ENCODE results near the gene DDX50. TPM values are rescaled to one million over a fixed set of nuclear protein-coding genes. Genes with fewer than 3 reads are reported as not detected.
"Not testable (repeated sequence)": the region's sequence is repeated elsewhere in the genome, so short reads cannot be mapped to it uniquely, and the experiment has no call there.

The DDX50 gene, protein sequence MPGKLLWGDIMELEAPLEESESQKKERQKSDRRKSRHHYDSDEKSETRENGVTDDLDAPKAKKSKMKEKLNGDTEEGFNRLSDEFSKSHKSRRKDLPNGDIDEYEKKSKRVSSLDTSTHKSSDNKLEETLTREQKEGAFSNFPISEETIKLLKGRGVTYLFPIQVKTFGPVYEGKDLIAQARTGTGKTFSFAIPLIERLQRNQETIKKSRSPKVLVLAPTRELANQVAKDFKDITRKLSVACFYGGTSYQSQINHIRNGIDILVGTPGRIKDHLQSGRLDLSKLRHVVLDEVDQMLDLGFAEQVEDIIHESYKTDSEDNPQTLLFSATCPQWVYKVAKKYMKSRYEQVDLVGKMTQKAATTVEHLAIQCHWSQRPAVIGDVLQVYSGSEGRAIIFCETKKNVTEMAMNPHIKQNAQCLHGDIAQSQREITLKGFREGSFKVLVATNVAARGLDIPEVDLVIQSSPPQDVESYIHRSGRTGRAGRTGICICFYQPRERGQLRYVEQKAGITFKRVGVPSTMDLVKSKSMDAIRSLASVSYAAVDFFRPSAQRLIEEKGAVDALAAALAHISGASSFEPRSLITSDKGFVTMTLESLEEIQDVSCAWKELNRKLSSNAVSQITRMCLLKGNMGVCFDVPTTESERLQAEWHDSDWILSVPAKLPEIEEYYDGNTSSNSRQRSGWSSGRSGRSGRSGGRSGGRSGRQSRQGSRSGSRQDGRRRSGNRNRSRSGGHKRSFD
- total RNA-seq (63.4 TPM), polyA plus RNA-seq (38.2 TPM)

GRCh38 chr10:68901105-68901927 is at the start of gene DDX50:
TSS of gene DDX50 (plus strand) at chr10:68901315. CDS start at chr10:68901385, 70 bp downstream.
- DNase-seq (ENCODE audit: extremely low spot score): peak; percentile 100
- WGBS: under 1% methylated on average over 47 of the region's 47 CpGs
- peak within 1 kb of the TSS; percentile 62 for H3K4me3 ChIP-seq (ENCODE audit: low read depth, low read length)
- peak within 1 kb of the TSS; percentile 99 for H3K27ac ChIP-seq (ENCODE audit: low read depth)
- no peaks in the 10 kb centered on the region for H3K4me1 ChIP-seq (ENCODE audit: insufficient read depth)
- H3K36me3 ChIP-seq (ENCODE audit: insufficient read depth): no peaks in the 10 kb centered on the region

- H3K36me3 ChIP-seq (ENCODE audit: insufficient read depth): no peaks in the 10 kb centered on the region
- no peak for DNase-seq (ENCODE audit: extremely low spot score)
- H3K4me1 ChIP-seq (ENCODE audit: insufficient read depth): no peaks in the 10 kb centered on the region
- WGBS: 66% methylated on average over 6 of the region's 6 CpGs
- no peak overlapping the region for H3K27ac ChIP-seq (ENCODE audit: low read depth)
- no peak overlapping the region for H3K4me3 ChIP-seq (ENCODE audit: low read depth, low read length)
Measured at GRCh38 chr10:68856352-68856751, 44.8 kb upstream of the DDX50 start.

DNA sequence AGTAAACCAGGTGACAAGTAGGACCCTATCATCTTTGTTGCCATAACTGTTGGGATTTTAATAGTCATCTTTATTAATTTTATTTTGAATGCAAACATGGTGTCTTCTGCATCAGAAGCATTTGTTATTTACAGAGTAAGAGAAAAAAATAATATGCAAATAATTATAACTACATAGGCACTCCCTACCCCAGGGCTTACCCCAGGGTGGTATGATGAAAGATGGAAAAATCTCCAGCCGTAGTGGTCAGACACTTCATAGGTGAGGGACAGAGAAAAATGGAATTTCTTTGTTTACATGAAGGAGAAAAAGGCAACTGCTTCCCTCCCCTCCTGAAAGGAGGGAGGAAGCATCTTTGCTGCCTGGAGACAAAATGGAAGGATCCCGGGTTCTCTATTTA is 44.1 kb upstream of the DDX50 start:
- DNase-seq (ENCODE audit: extremely low spot score): no peak
- Histone ChIP-seq H3K4me3 (ENCODE audit: low read depth, low read length) (no peak overlapping the region), H3K27ac (ENCODE audit: low read depth) (no peak overlapping the region)

GRCh38 chr10:68861253-68861652 is 39.9 kb upstream of the DDX50 start:
- no peaks in the 10 kb centered on the region for H3K4me1 ChIP-seq (ENCODE audit: insufficient read depth)
- H3K4me3 ChIP-seq (ENCODE audit: low read depth, low read length): no peak overlapping the region
- H3K27ac ChIP-seq (ENCODE audit: low read depth): no peak overlapping the region
- no peaks in the 10 kb centered on the region for H3K36me3 ChIP-seq (ENCODE audit: insufficient read depth)
- DNase-seq (ENCODE audit: extremely low spot score): no peak
- WGBS: 94% methylated on average over 5 of the region's 5 CpGs

More for the DNA sequence above, 44.1 kb upstream of the DDX50 start:
- H3K36me3 ChIP-seq (ENCODE audit: insufficient read depth): no peaks in the 10 kb centered on the region
- 38% methylated on average over 2 of the region's 2 CpGs for WGBS
- H3K4me1 ChIP-seq (ENCODE audit: insufficient read depth): no peaks in the 10 kb centered on the region

DNA sequence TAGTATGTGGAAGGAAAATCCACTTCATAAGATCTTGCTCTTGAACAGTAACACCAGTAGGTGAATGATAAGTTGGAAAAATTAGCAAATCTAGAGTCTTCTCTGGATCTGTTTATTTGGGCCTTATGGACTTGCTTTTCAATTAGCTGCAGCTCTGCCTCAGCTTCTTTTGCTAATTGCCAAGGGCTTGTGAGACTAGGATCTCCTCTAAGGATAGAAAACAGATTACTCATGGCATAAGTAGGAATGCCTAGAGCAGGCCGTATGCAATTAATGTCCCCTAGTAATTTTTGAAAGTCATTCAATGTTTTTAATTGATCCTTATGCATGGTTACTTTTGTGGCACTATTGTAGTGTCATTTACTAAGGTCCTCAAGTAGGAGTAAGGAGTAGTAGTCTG is 36.5 kb upstream of the DDX50 start:
- no peak overlapping the region for H3K4me3 ChIP-seq (ENCODE audit: low read depth, low read length)

GRCh38 chr10:68868173-68868572 is 32.9 kb upstream of the DDX50 start:
- H3K4me1 ChIP-seq (ENCODE audit: insufficient read depth); H3K36me3 ChIP-seq (ENCODE audit: insufficient read depth); H3K4me3 ChIP-seq (ENCODE audit: low read depth, low read length); DNase-seq (ENCODE audit: extremely low spot score); H3K27ac ChIP-seq (ENCODE audit: low read depth): not testable (repeated sequence)
- 93% methylated on average over 8 of the region's 8 CpGs for WGBS

More for the DNA sequence above, 36.5 kb upstream of the DDX50 start:
- no peak for DNase-seq (ENCODE audit: extremely low spot score)
- Histone ChIP-seq H3K4me1 (ENCODE audit: insufficient read depth) (no peaks in the 10 kb centered on the region), H3K27ac (ENCODE audit: low read depth) (no peak overlapping the region), H3K36me3 (ENCODE audit: insufficient read depth) (no peaks in the 10 kb centered on the region)
- WGBS: 97% methylated on average over 1 of the region's 1 CpG

GRCh38 chr10:68869623-68870022 is 31.5 kb upstream of the DDX50 start:
- H3K4me3 ChIP-seq (ENCODE audit: low read depth, low read length): no peak overlapping the region
- 91% methylated on average over 2 of the region's 2 CpGs for WGBS
- H3K36me3 ChIP-seq (ENCODE audit: insufficient read depth): no peaks in the 10 kb centered on the region
- H3K27ac ChIP-seq (ENCODE audit: low read depth): no peak overlapping the region
- DNase-seq (ENCODE audit: extremely low spot score): no peak
- no peaks in the 10 kb centered on the region for H3K4me1 ChIP-seq (ENCODE audit: insufficient read depth)

DNA sequence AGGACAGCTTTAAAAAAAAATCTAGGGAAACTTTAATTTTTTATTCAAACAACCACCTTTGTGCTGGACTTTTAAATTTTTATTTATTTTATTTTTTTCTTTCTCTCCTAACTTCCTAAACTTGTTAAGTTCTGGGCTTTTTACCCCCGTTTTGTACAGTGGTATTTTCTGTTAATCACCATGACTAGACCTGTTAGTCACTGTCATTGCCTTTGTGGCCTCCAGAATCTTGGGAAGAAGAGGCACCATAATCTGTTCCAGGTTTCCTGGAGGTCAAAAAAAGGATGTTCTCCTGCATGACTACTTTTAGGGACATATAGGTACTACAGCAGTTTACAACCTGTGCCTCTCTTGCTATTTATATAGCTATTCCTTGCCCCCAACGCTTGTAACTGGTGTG is 31.1 kb upstream of the DDX50 start:
- WGBS: 93% methylated on average over 2 of the region's 2 CpGs
- no peak for DNase-seq (ENCODE audit: extremely low spot score)
- Histone ChIP-seq H3K4me1 (ENCODE audit: insufficient read depth) (no peaks in the 10 kb centered on the region), H3K4me3 (ENCODE audit: low read depth, low read length) (no peak overlapping the region), H3K36me3 (ENCODE audit: insufficient read depth) (no peaks in the 10 kb centered on the region), H3K27ac (ENCODE audit: low read depth) (no peak overlapping the region)

DNA sequence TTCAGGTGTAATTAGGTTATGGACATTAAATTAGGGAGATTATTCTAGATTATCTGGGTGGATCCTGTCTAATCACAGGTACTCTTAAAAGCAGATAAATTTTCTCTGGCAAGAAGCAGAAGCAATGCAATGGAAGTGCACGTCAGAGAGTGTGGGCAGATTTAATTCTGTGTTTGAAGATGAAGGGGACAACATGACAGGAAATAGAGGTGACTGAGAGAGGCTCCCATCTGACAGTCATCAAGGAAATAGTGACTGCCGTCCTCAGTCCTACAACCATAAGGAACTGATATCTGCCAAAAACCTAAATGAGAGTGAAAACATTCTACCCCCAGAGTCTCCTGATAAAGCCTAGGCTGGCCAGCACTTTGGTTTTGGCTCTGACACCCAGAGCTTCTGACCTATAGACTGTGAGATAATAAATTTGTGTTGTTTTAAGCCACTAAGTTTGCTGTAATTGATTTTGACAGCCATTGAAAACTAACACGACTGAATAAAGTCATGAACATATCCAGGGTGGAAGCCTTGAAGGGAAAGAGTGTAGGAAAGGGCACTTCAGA is 30.5 kb upstream of the DDX50 start:
- H3K27ac ChIP-seq (ENCODE audit: low read depth): no peak overlapping the region
- no peaks in the 10 kb centered on the region for H3K4me1 ChIP-seq (ENCODE audit: insufficient read depth)
- no peak for DNase-seq (ENCODE audit: extremely low spot score)
- 56% methylated on average over 3 of the region's 3 CpGs for whole genome bisulfite sequencing
- no peak overlapping the region for H3K4me3 ChIP-seq (ENCODE audit: low read depth, low read length)
- no peaks in the 10 kb centered on the region for H3K36me3 ChIP-seq (ENCODE audit: insufficient read depth)

- H3K36me3 ChIP-seq (ENCODE audit: insufficient read depth): no peaks in the 10 kb centered on the region
- no peak overlapping the region for H3K27ac ChIP-seq (ENCODE audit: low read depth)
- DNase-seq (ENCODE audit: extremely low spot score): no peak
Measured at GRCh38 chr10:68871105-68871711, 29.9 kb upstream of the DDX50 start.

GRCh38 chr10:68871731-68872342 is 29.3 kb upstream of the DDX50 start:
- DNase-seq (ENCODE audit: extremely low spot score): peak; percentile 88
- H3K4me3 ChIP-seq (ENCODE audit: low read depth, low read length): no peak overlapping the region
- no peaks in the 10 kb centered on the region for H3K36me3 ChIP-seq (ENCODE audit: insufficient read depth)
- H3K4me1 ChIP-seq (ENCODE audit: insufficient read depth): no peaks in the 10 kb centered on the region
- peak overlapping the region; percentile 18 for H3K27ac ChIP-seq (ENCODE audit: low read depth)
- 21% methylated on average over 5 of the region's 5 CpGs for WGBS

More at GRCh38 chr10:68871105-68871711, 29.9 kb upstream of the DDX50 start:
- 42% methylated on average over 6 of the region's 6 CpGs for WGBS
- Histone ChIP-seq H3K4me3 (ENCODE audit: low read depth, low read length) (no peak overlapping the region), H3K4me1 (ENCODE audit: insufficient read depth) (no peaks in the 10 kb centered on the region)

GRCh38 chr10:68876246-68877138 is 24.6 kb upstream of the DDX50 start:
- H3K4me3 ChIP-seq (ENCODE audit: low read depth, low read length): no peak overlapping the region
- 59% methylated on average over 15 of the region's 15 CpGs for WGBS
- no peaks in the 10 kb centered on the region for H3K4me1 ChIP-seq (ENCODE audit: insufficient read depth)
- no peaks in the 10 kb centered on the region for H3K36me3 ChIP-seq (ENCODE audit: insufficient read depth)
- no peak overlapping the region for H3K27ac ChIP-seq (ENCODE audit: low read depth)
- DNase-seq (ENCODE audit: extremely low spot score): peak; percentile 14
